K562 (cell line): ENCODE measurements around the gene AFF1. TPM values are rescaled to one million over a fixed set of nuclear protein-coding genes. Genes with fewer than 3 reads are reported as not detected.

Experiments
- ASH1L ChIP-seq: fragments of 450-650 bp; IDR thresholded peaks from 2 replicates; pipeline ENCODE4 v1.6.1; 2018; ENCODE audit warnings: borderline replicate concordance, mild to moderate bottlenecking, low read depth; ENCODE audit not compliant: partially characterized antibody
- LCOR ChIP-seq: sonication (generic); formaldehyde crosslinking; IDR thresholded peaks from 2 replicates; pipeline ENCODE4 v1.8.0; 2022; ENCODE audit warnings: mild to moderate bottlenecking, missing genetic modification reagents
- MBD2 ChIP-seq: sonication (generic); IDR thresholded peaks from 2 replicates; pipeline ENCODE4 v1.6.1; 2016; ENCODE audit warnings: low read depth, borderline replicate concordance
- NCOA2 ChIP-seq, 2 experiments: fragments of 450-650 bp; IDR thresholded peaks; 2 replicates each; pipeline ENCODE4 v1.6.1; 2018; ENCODE audit warnings: mild to moderate bottlenecking in 2 of 2, moderate library complexity in 1 of 2; ENCODE audit not compliant: partially characterized antibody in 2 of 2
- NCOR1 ChIP-seq: fragments of 450-650 bp; IDR thresholded peaks from 2 replicates; pipeline ENCODE4 v1.6.1; 2016; ENCODE audit warnings: mild to moderate bottlenecking, moderate library complexity
- POLR3A ChIP-seq: IDR thresholded peaks from 2 replicates; pipeline ENCODE4 v1.6.1; 2011; ENCODE audit warnings: borderline replicate concordance, mild to moderate bottlenecking, moderate library complexity; ENCODE audit not compliant: insufficient read length, insufficient read depth; ENCODE audit errors: extremely low read depth
- RBM17 ChIP-seq: fragments of 200-400 bp; formaldehyde crosslinking; IDR thresholded peaks from 2 replicates; pipeline ENCODE4 v1.6.1; 2017; ENCODE audit warnings: low read depth, mild to moderate bottlenecking, low read length, borderline replicate concordance
- TBP ChIP-seq: optimal IDR thresholded peaks from 2 replicates; pipeline ENCODE3; 2011; ENCODE audit warnings: low read depth, low read length, improper control_type of control experiment
- polyA plus RNA-seq, 8 experiments: library from polyadenylated mRNA; depleted of rRNA in 4 of 8; stranded (reverse) in 5 of 8; unstranded in 3 of 8; fragments of >200 nt; fragmentation: Nextera tagmentation in 2 of 8; fragmentation: Illumina TruSeq in 1 of 8; extraction: Ambion mirVana in 2 of 8; extraction: Trizol in 1 of 8; gene quantifications; 2 replicates each; pipeline versions ENCODE4 v1.2.1 to v1.2.3, GENCODE V29; 2011 to 2014; ENCODE audit warnings: inconsistent platforms in 1 of 8, missing spikeins in 1 of 8
- total RNA-seq, 7 experiments: library from RNA; depleted of rRNA in 6 of 7; stranded (reverse); fragments of >200 nt in 6 of 7; fragmentation: Illumina TruSeq in 2 of 7; extraction: Trizol in 2 of 7; gene quantifications; 2 replicates each; pipeline versions ENCODE4 v1.2.1 to v1.2.3, GENCODE V29; 2011 to 2021; ENCODE audit warnings: low replicate concordance in 1 of 7
- TF ChIP-seq, protein P1 (sequence below): fragments of 450-650 bp; IDR thresholded peaks from 2 replicates; pipeline ENCODE4 v1.6.1; 2018; ENCODE audit not compliant: partially characterized antibody

The AFF1 gene
- total and polyA plus RNA-seq, 9 of the 15 experiments (the other 6 are each of a cell fraction or from before 2014, with no cell fraction given): 4.1 to 47.5 (median 17.2) TPM

DNA sequence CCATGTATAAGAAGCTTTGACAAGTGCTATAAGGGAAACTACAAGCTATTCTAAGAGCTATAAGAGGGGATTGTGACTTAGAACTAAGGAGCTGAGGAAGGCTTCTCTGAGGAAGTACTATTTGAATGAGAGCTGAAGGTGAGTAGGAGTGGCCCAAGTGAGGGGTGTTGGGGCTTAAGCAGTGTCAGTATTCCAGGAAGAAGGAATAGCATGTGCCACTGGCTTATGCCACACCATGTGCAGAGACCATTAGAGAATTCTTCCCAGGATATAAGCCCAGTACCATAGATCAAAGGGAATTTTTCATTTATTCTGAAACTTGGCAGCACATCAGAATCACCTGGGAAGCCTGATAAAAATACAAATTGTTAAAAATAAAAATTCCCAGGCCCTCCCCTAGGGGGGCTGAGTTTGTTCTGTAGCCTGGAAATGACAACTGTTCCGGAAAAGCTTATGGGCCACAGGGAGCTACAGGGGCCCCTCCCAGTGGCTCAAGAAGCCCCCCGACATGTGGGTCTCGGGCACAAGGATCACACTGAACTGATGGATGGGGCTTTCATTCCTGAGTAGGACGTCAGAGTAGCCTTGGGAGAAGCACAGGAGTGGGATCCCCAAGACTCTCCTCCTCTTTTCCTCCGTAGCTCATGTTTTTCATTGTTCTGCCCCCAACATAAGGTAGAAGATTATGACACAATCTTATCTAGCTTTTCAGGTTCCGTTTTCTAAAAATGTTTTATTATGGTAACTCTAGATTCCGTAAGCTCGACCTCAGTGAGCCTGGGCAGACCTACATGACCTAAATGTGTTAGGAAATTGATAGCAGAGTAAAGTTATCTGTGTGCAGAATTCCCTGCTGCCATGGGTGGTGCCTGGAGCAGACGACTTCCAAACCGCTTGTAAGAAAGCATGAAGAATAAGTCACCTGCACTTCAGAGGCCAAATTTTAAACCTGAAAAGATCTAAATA lies 119.3 kb downstream of the AFF1 start (continued):
- TF ChIP-seq, protein P1, sequence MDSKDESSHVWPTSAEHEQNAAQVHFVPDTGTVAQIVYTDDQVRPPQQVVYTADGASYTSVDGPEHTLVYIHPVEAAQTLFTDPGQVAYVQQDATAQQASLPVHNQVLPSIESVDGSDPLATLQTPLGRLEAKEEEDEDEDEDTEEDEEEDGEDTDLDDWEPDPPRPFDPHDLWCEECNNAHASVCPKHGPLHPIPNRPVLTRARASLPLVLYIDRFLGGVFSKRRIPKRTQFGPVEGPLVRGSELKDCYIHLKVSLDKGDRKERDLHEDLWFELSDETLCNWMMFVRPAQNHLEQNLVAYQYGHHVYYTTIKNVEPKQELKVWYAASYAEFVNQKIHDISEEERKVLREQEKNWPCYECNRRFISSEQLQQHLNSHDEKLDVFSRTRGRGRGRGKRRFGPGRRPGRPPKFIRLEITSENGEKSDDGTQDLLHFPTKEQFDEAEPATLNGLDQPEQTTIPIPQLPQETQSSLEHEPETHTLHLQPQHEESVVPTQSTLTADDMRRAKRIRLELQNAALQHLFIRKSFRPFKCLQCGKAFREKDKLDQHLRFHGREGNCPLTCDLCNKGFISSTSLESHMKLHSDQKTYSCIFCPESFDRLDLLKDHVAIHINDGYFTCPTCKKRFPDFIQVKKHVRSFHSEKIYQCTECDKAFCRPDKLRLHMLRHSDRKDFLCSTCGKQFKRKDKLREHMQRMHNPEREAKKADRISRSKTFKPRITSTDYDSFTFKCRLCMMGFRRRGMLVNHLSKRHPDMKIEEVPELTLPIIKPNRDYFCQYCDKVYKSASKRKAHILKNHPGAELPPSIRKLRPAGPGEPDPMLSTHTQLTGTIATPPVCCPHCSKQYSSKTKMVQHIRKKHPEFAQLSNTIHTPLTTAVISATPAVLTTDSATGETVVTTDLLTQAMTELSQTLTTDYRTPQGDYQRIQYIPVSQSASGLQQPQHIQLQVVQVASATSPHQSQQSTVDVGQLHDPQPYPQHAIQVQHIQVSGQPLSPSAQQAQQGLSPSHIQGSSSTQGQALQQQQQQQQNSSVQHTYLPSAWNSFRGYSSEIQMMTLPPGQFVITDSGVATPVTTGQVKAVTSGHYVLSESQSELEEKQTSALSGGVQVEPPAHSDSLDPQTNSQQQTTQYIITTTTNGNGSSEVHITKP: peak; percentile 73
- no peak for TF ChIP-seq ASH1L
- TF ChIP-seq TBP: no peak
- TF ChIP-seq POLR3A: no peak
- TF ChIP-seq RBM17: no peak
- peak; percentile 94 for TF ChIP-seq NCOR1
- peak; percentile 19; the same call in 1 of the 2 replicates for TF ChIP-seq LCOR (CRISPR knock-in tag)
- peak; percentile 52; the same call in 1 of the 2 replicates for TF ChIP-seq MBD2
- TF ChIP-seq NCOA2 (IDR thresholded peaks at IDR 0.05; ENCODE audit: partially characterized antibody in 2 of 2): no peak
